Nephron progenitor cell (in vitro differentiated cells): ENCODE data around the gene TRAM2.

Source experiments
- DNase-seq: peaks from one replicate; pipeline ENCODE4 v3.0.0; 2021
- H3K27ac Mint-ChIP-seq: 2 replicates; pipeline ENCODE4 v1.8.0; 2021; ENCODE audit warnings: mild to moderate bottlenecking, moderate library complexity, mixed read lengths
- H3K27me3 Mint-ChIP-seq: 2 replicates; pipeline ENCODE4 v1.8.0; 2021; ENCODE audit warnings: mild to moderate bottlenecking, low read depth, mixed read lengths; ENCODE audit not compliant: poor library complexity
- H3K36me3 Mint-ChIP-seq: 2 replicates; pipeline ENCODE4 v1.8.0; 2021; ENCODE audit warnings: low read depth, mixed read lengths
- H3K4me1 Mint-ChIP-seq: 2 replicates; pipeline ENCODE4 v1.8.0; 2021; ENCODE audit warnings: mixed read lengths
- H3K4me3 Mint-ChIP-seq: 2 replicates; pipeline ENCODE4 v1.8.0; 2021; ENCODE audit warnings: mild to moderate bottlenecking, moderate library complexity, mixed read lengths
- H3K9me3 Mint-ChIP-seq: 2 replicates; pipeline ENCODE4 v1.8.0; 2021; ENCODE audit warnings: mild to moderate bottlenecking, moderate library complexity, mixed read lengths
- CTCF ChIP-seq: fragments of 200-600 bp; sonication (generic); IDR thresholded peaks from 2 replicates; pipeline ENCODE4 v1.5.0; 2021; ENCODE audit warnings: antibody characterized with exemption

TRAM2 gene

GRCh38 chr6:52610011-52610410 lies 33.2 kb upstream of the TRAM2 start:
- no peaks in the 10 kb centered on the region for H3K36me3 Mint-ChIP-seq
- no peak overlapping the region for H3K4me3 Mint-ChIP-seq
- no peaks in the 10 kb centered on the region for H3K4me1 Mint-ChIP-seq
- no peak for DNase-seq
- no peak overlapping the region for H3K27ac Mint-ChIP-seq
- no peaks in the 10 kb centered on the region for H3K27me3 Mint-ChIP-seq
- peaks cover 23% of the 10 kb centered on the region for H3K9me3 Mint-ChIP-seq
- no peak for TF ChIP-seq CTCF

- peaks cover 12% of the 10 kb centered on the region for H3K4me1 Mint-ChIP-seq
- no peak overlapping the region for H3K27ac Mint-ChIP-seq
- H3K27me3 Mint-ChIP-seq = no peaks in the 10 kb centered on the region
- no peak for DNase-seq
- no peak overlapping the region for H3K4me3 Mint-ChIP-seq
- H3K36me3 Mint-ChIP-seq = no peaks in the 10 kb centered on the region
- no peak for TF ChIP-seq CTCF
- peaks cover 26% of the 10 kb centered on the region for H3K9me3 Mint-ChIP-seq
Measured at GRCh38 chr6:52605610-52606185, 28.8 kb upstream of the TRAM2 start.

- Mint-ChIP-seq H3K27ac (peak overlapping the region; percentile 94), H3K9me3 (peaks cover 12% of the 10 kb centered on the region), H3K4me1 (peaks cover 25% of the 10 kb centered on the region), H3K36me3 (no peaks in the 10 kb centered on the region), H3K27me3 (no peaks in the 10 kb centered on the region), H3K4me3 (no peak overlapping the region)
- DNase-seq = no peak
- no peak for TF ChIP-seq CTCF
Measured at GRCh38 chr6:52603000-52603795, 26.3 kb upstream of the TRAM2 start.

- H3K27me3 Mint-ChIP-seq = no peaks in the 10 kb centered on the region
- H3K27ac Mint-ChIP-seq = peak overlapping the region; percentile 46
- peaks cover 3% of the 10 kb centered on the region for H3K9me3 Mint-ChIP-seq
- peaks cover 65% of the 10 kb centered on the region for H3K4me1 Mint-ChIP-seq
- no peaks in the 10 kb centered on the region for H3K36me3 Mint-ChIP-seq
- TF ChIP-seq CTCF = no peak
- DNase-seq = no peak
- no peak overlapping the region for H3K4me3 Mint-ChIP-seq
Measured at GRCh38 chr6:52598824-52599190, 21.9 kb upstream of the TRAM2 start.

- peak; percentile 70 for DNase-seq
- TF ChIP-seq CTCF = peak; percentile 71
- Mint-ChIP-seq H3K27ac (peak overlapping the region; percentile 46), H3K27me3 (no peaks in the 10 kb centered on the region), H3K9me3 (peaks cover 3% of the 10 kb centered on the region), H3K4me3 (peak overlapping the region; percentile 47), H3K36me3 (no peaks in the 10 kb centered on the region), H3K4me1 (peaks cover 66% of the 10 kb centered on the region)
Measured at GRCh38 chr6:52598123-52598823, 21.4 kb upstream of the TRAM2 start.
